ENCODE measurements around the gene ROM1. TPM values are rescaled to one million over a fixed set of nuclear protein-coding genes. Genes with fewer than 3 reads are reported as not detected.
A peak's percentile ranks its signal among the peaks of the same experiment; 100 is the strongest.

Gene ROM1
- total RNA-seq, 1 donor = 6.5 TPM

GRCh38 chr11:62595124-62595523 is 17.9 kb upstream of the ROM1 start:
- peak; percentile 13 for DNase-seq (ENCODE audit: insufficient read length, low spot score, missing footprints)
- H3K27ac ChIP-seq (ENCODE audit: low read depth, low read length) = no peak overlapping the region
- peaks cover 29% of the 10 kb centered on the region for H3K4me1 ChIP-seq (ENCODE audit: insufficient read depth, low read length)
- no peak overlapping the region for H2AFZ ChIP-seq (ENCODE audit: low read length)
- peaks cover 23% of the 10 kb centered on the region for H4K20me1 ChIP-seq (ENCODE audit: insufficient read depth, low read length)
- no peaks in the 10 kb centered on the region for H3K9me3 ChIP-seq (ENCODE audit: low read depth, low read length)
- H3K4me2 ChIP-seq (ENCODE audit: insufficient read depth, low read length) = no peak overlapping the region
- TF ChIP-seq CTCF (IDR thresholded peaks at IDR 0.05; ENCODE audit: extremely low read depth, low read depth, low read length) = no peak
- H3K4me3 ChIP-seq (ENCODE audit: insufficient read depth, low read length) = no peak overlapping the region
- H3K27me3 ChIP-seq (ENCODE audit: insufficient read depth, low read length) = no peaks in the 10 kb centered on the region
- peaks cover 62% of the 10 kb centered on the region for H3K36me3 ChIP-seq (ENCODE audit: insufficient read depth, low read length)
- H3K79me2 ChIP-seq (ENCODE audit: insufficient read depth, low read length) = peaks cover 38% of the 10 kb centered on the region

GRCh38 chr11:62599069-62599696 is 13.9 kb upstream of the ROM1 start:
- peaks cover 27% of the 10 kb centered on the region for H3K4me1 ChIP-seq (ENCODE audit: insufficient read depth, low read length)
- peak overlapping the region; percentile 96 for H3K4me2 ChIP-seq (ENCODE audit: insufficient read depth, low read length)
- H3K79me2 ChIP-seq (ENCODE audit: insufficient read depth, low read length) = peaks cover 43% of the 10 kb centered on the region
- H3K36me3 ChIP-seq (ENCODE audit: insufficient read depth, low read length) = peaks cover 62% of the 10 kb centered on the region
- no peaks in the 10 kb centered on the region for H3K27me3 ChIP-seq (ENCODE audit: insufficient read depth, low read length)
- peak overlapping the region; percentile 13 for H3K27ac ChIP-seq (ENCODE audit: low read depth, low read length)
- no peaks in the 10 kb centered on the region for H3K9me3 ChIP-seq (ENCODE audit: low read depth, low read length)
- peaks cover 27% of the 10 kb centered on the region for H4K20me1 ChIP-seq (ENCODE audit: insufficient read depth, low read length)
- DNase-seq (ENCODE audit: insufficient read length, low spot score, missing footprints) = peak; percentile 100
- TF ChIP-seq CTCF (IDR thresholded peaks at IDR 0.05; ENCODE audit: extremely low read depth, low read depth, low read length) = no peak
- no peak overlapping the region for H2AFZ ChIP-seq (ENCODE audit: low read length)
- peak overlapping the region; percentile 44 for H3K4me3 ChIP-seq (ENCODE audit: insufficient read depth, low read length)

GRCh38 chr11:62599901-62600300 is 13.2 kb upstream of the ROM1 start:
- no peaks in the 10 kb centered on the region for H3K9me3 ChIP-seq (ENCODE audit: low read depth, low read length)
- no peaks in the 10 kb centered on the region for H3K27me3 ChIP-seq (ENCODE audit: insufficient read depth, low read length)
- peaks cover 27% of the 10 kb centered on the region for H4K20me1 ChIP-seq (ENCODE audit: insufficient read depth, low read length)
- peak; percentile 80 for DNase-seq (ENCODE audit: insufficient read length, low spot score, missing footprints)
- H3K27ac ChIP-seq (ENCODE audit: low read depth, low read length) = peak overlapping the region; percentile 83
- H3K4me1 ChIP-seq (ENCODE audit: insufficient read depth, low read length) = peaks cover 27% of the 10 kb centered on the region
- peak overlapping the region; percentile 96 for H3K4me2 ChIP-seq (ENCODE audit: insufficient read depth, low read length)
- no peak overlapping the region for H2AFZ ChIP-seq (ENCODE audit: low read length)
- peak overlapping the region; percentile 96 for H3K4me3 ChIP-seq (ENCODE audit: insufficient read depth, low read length)
- peaks cover 43% of the 10 kb centered on the region for H3K79me2 ChIP-seq (ENCODE audit: insufficient read depth, low read length)
- peaks cover 58% of the 10 kb centered on the region for H3K36me3 ChIP-seq (ENCODE audit: insufficient read depth, low read length)
- no peak for TF ChIP-seq CTCF (IDR thresholded peaks at IDR 0.05; ENCODE audit: extremely low read depth, low read depth, low read length)

- TF ChIP-seq CTCF (IDR thresholded peaks at IDR 0.05; ENCODE audit: extremely low read depth, low read depth, low read length) = no peak
- Histone ChIP-seq H4K20me1 (ENCODE audit: insufficient read depth, low read length) (peaks cover 27% of the 10 kb centered on the region), H2AFZ (ENCODE audit: low read length) (peak overlapping the region; percentile 49), H3K4me2 (ENCODE audit: insufficient read depth, low read length) (peak overlapping the region; percentile 96), H3K79me2 (ENCODE audit: insufficient read depth, low read length) (peaks cover 43% of the 10 kb centered on the region), H3K27ac (ENCODE audit: low read depth, low read length) (peak overlapping the region; percentile 83), H3K4me1 (ENCODE audit: insufficient read depth, low read length) (peaks cover 27% of the 10 kb centered on the region), H3K9me3 (ENCODE audit: low read depth, low read length) (no peaks in the 10 kb centered on the region), H3K27me3 (ENCODE audit: insufficient read depth, low read length) (no peaks in the 10 kb centered on the region), H3K4me3 (ENCODE audit: insufficient read depth, low read length) (peak overlapping the region; percentile 96), H3K36me3 (ENCODE audit: insufficient read depth, low read length) (peaks cover 57% of the 10 kb centered on the region)
- DNase-seq (ENCODE audit: insufficient read length, low spot score, missing footprints) = peak; percentile 50
Measured at GRCh38 chr11:62600367-62601121, 12.5 kb upstream of the ROM1 start.

Data from osteoblast (primary cell).